Endothelial cell of umbilical vein (primary cell): ENCODE results near the gene NEU3. TPM values are rescaled to one million over a fixed set of nuclear protein-coding genes. Genes with fewer than 3 reads are reported as not detected.

Experiments used
- BruUV-seq: library from RNA; stranded (reverse); fragments of 400-500 nt; replicated peaks from 2 replicates; lab custom pipeline; 2021; lab: Mats Ljungman, UMichigan
- CTCF ChIA-PET: fragments of 300-600, 350-600 bp; sonication (Branson Sonifier 250); formaldehyde crosslinking; loops from one replicate; lab custom pipeline; 2021; ENCODE audit warnings: antibody characterized with exemption, inconsistent platforms; lab: Charles Lee
- POLR2A ChIA-PET: fragments of 300-600, 350-600 bp; sonication (Branson Sonifier 250); formaldehyde crosslinking; loops from one replicate; lab custom pipeline; 2021; ENCODE audit warnings: antibody characterized with exemption, inconsistent platforms; lab: Charles Lee
- DNase-seq: peaks from one replicate; pipeline ENCODE4 v3.0.0-alpha.2; 2011; ENCODE audit warnings: low read depth, low spot score
- FAIRE-seq: peaks from 2 replicates; lab custom pipeline; 2011; peaks lifted over from hg19 to GRCh38; lab: Jason Lieb, UNC
- H2AFZ ChIP-seq: 2 replicates; pipeline ENCODE4 v1.6.0; 2012; ENCODE audit warnings: low read depth, low read length, control low read depth, inconsistent platforms
- H3K27ac ChIP-seq: 2 replicates; pipeline ENCODE4 v1.5.1; 2011; ENCODE audit warnings: low read depth, mild to moderate bottlenecking, control low read depth, low read length, moderate library complexity; ENCODE audit not compliant: insufficient read depth
- H3K27me3 ChIP-seq, 2 experiments: 2 replicates each; pipeline versions ENCODE4 v1.6.0 to v1.6.1; 2011; ENCODE audit warnings: low read length in 2 of 2, mixed read lengths in 1 of 2; ENCODE audit not compliant: control insufficient read depth in 2 of 2, insufficient read depth in 2 of 2
- H3K36me3 ChIP-seq, 2 experiments: 2 replicates in 1 of 2; 3 replicates in 1 of 2; pipeline ENCODE4 v1.5.1; 2011; ENCODE audit warnings: low read length in 2 of 2, mild to moderate bottlenecking in 1 of 2, moderate library complexity in 1 of 2; ENCODE audit not compliant: control insufficient read depth in 2 of 2, insufficient read depth in 2 of 2; ENCODE audit errors: extremely low read depth in 1 of 2
- H3K4me1 ChIP-seq: 3 replicates; pipeline ENCODE4 v1.5.1; 2011; ENCODE audit warnings: mild to moderate bottlenecking, low read length; ENCODE audit not compliant: control insufficient read depth, insufficient read depth; ENCODE audit errors: extremely low read depth
- H3K4me2 ChIP-seq: 2 replicates; pipeline ENCODE4 v1.6.1; 2011; ENCODE audit warnings: low read length, control low read depth, mixed read lengths; ENCODE audit not compliant: insufficient read depth
- H3K4me3 ChIP-seq, 3 experiments: fragments of 200-600 bp in 1 of 3; sonication (generic), shearing (Covaris generic) in 1 of 3; replicated peaks in 1 of 3; 2 replicates each; pipeline ENCODE4 v1.5.1; 2011 to 2016; ENCODE audit warnings: control low read depth in 3 of 3, low read length in 3 of 3, mild to moderate bottlenecking in 2 of 3, inconsistent platforms in 1 of 3, low read depth in 1 of 3, moderate library complexity in 1 of 3; ENCODE audit not compliant: insufficient read depth in 1 of 3
- H3K79me2 ChIP-seq: 2 replicates; pipeline ENCODE4 v1.6.0; 2012; ENCODE audit warnings: low read length, inconsistent platforms; ENCODE audit not compliant: control insufficient read depth, insufficient read depth
- H3K9ac ChIP-seq: replicated peaks from 2 replicates; pipeline ENCODE3; 2011; ENCODE audit warnings: low read length, control low read depth; ENCODE audit not compliant: insufficient read depth; ENCODE audit errors: extremely low read depth
- H3K9me1 ChIP-seq: replicated peaks from 3 replicates; pipeline ENCODE4 v1.6.0; 2011; ENCODE audit warnings: mild to moderate bottlenecking, low read length; ENCODE audit not compliant: control insufficient read depth, insufficient read depth; ENCODE audit errors: extremely low read depth
- H3K9me3 ChIP-seq: replicated peaks from 2 replicates; pipeline ENCODE4 v1.5.1; 2012; ENCODE audit warnings: low read length, inconsistent platforms; ENCODE audit not compliant: control insufficient read depth, insufficient read depth
- H4K20me1 ChIP-seq: replicated peaks from 2 replicates; pipeline ENCODE3; 2011; ENCODE audit warnings: mild to moderate bottlenecking, low read length; ENCODE audit not compliant: control insufficient read depth, insufficient read depth; ENCODE audit errors: extremely low read depth
- EZH2 ChIP-seq: IDR thresholded peaks from 2 replicates; pipeline ENCODE4 v1.6.1; 2012; ENCODE audit warnings: borderline replicate concordance, low read depth, mild to moderate bottlenecking, moderate library complexity, low read length, inconsistent platforms; ENCODE audit not compliant: severe bottlenecking
- FOS ChIP-seq: IDR thresholded peaks from 2 replicates; pipeline ENCODE4 v1.6.1; 2011; ENCODE audit warnings: mild to moderate bottlenecking, low read length, moderate library complexity, borderline replicate concordance; ENCODE audit not compliant: insufficient read depth
- GATA2 ChIP-seq: IDR thresholded peaks from 2 replicates; pipeline ENCODE4 v1.7.0; 2011; ENCODE audit warnings: low read depth, mild to moderate bottlenecking, moderate library complexity, mixed read lengths, low read length; ENCODE audit not compliant: insufficient read length, insufficient read depth
- JUN ChIP-seq: IDR thresholded peaks from 2 replicates; pipeline ENCODE4 v1.6.1; 2011; ENCODE audit warnings: borderline replicate concordance, low read depth; ENCODE audit not compliant: insufficient read length, insufficient read depth
- MAX ChIP-seq: IDR thresholded peaks from 2 replicates; pipeline ENCODE4 v1.6.1; 2011; ENCODE audit not compliant: insufficient read depth, insufficient read length
- MYC ChIP-seq: IDR thresholded peaks from one replicate; pipeline ENCODE4 v1.6.1; 2011; ENCODE audit warnings: mild to moderate bottlenecking, low read depth, low read length
- POLR2A ChIP-seq: IDR thresholded peaks from 2 replicates; pipeline ENCODE4 v1.6.1; 2012; ENCODE audit warnings: low read depth, mild to moderate bottlenecking, control low read depth, low read length
- POLR2AphosphoS5 ChIP-seq: IDR thresholded peaks from 2 replicates; pipeline ENCODE4 v1.6.1; 2012; ENCODE audit warnings: low read depth, mild to moderate bottlenecking, control low read depth, low read length, moderate library complexity; ENCODE audit not compliant: insufficient read depth
- dilution Hi-C: fragments of 300-500 bp; cut with MboI; formaldehyde crosslinking; loops from one replicate; pipeline ENCODE4 v1.15.0; 2019; ENCODE audit warnings: low sequenced_read_pairs; ENCODE audit not compliant: extremely low pct_ligation_motif_present
- intact Hi-C: fragments of 100-400 bp; cut with micrococcal nuclease; formaldehyde crosslinking; loops from one replicate; pipeline ENCODE4 v1.10.0; 2022
- polyA plus RNA-seq, 4 experiments: library from polyadenylated mRNA; depleted of rRNA in 3 of 4; stranded (reverse) in 3 of 4; unstranded in 1 of 4; fragments of >200 nt; gene quantifications; 2 replicates each; pipeline versions ENCODE4 v1.2.1 to v1.2.3, GENCODE V29; 2011 to 2012; ENCODE audit warnings: missing spikeins in 1 of 4
- total RNA-seq: library from RNA; stranded (reverse); gene quantifications from 2 replicates; pipeline ENCODE4 v1.2.3, GENCODE V29; 2021
- TF ChIP-seq, protein P1 (sequence below), 2 donors: IDR thresholded peaks; 1 replicate in 1 of 2; 2 replicates in 1 of 2; pipeline ENCODE4 v1.5.1; 2011; ENCODE audit warnings: low read length in 2 of 2, mild to moderate bottlenecking in 2 of 2, moderate library complexity in 2 of 2, control low read depth in 1 of 2, inconsistent platforms in 1 of 2, low read depth in 1 of 2; ENCODE audit not compliant: insufficient read depth in 1 of 2; ENCODE audit errors: extremely low read depth in 1 of 2

Gene NEU3
- total and polyA plus RNA-seq, 2 donors (not counting 3 experiments of a cell fraction or from before 2014, with no cell fraction given) = 5.9 to 7.0 TPM

DNA sequence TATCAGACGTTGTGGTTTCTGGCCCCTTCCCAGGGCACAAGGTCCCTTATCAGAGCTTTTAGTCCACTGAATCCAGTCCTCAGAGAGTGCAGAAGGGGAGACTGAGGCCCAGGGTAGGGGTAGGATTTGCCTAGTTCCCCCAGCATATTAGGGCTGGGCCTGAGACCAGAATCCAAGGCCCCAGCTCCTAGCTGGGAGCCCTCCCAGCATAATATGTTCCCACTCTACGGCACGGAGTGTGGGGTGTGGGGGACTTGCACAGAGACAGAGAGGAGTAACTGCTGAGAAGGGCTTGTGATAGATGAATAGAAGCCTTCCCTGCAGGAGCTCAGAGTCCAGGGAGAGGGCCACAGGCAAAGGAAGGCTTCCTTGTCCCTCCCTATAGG lies 43.8 kb downstream of the NEU3 start:
- ChIA-PET CTCF (interaction anchor here (1.1 to 6.6 kb wide), 10 partner anchors 10 to 216 kb away, joined by 3 to 100 read pairs (median 6); no protein-coding TSS in a partner anchor), POLR2A (no interaction called here)
- Histone ChIP-seq H3K9me3 (no peaks in the 10 kb centered on the region), H3K79me2 (no peaks in the 10 kb centered on the region), H4K20me1 (no peaks in the 10 kb centered on the region), H3K27ac (no peak overlapping the region), H3K4me1 (peaks cover 8% of the 10 kb centered on the region), H3K9me1 (no peaks in the 10 kb centered on the region), H3K4me3 (no peak overlapping the region), H3K36me3 (no peaks in the 10 kb centered on the region), H3K27me3 (peaks cover 0 to 5% of the 10 kb centered on the region in 2 experiments), H3K4me2 (no peak overlapping the region), H3K9ac (no peak overlapping the region), H2AFZ (no peak overlapping the region)
- dilution Hi-C loops (no loop called here), intact Hi-C loops (loop anchor here (1.0 to 5.0 kb wide), 3 partner anchors 9 to 103 kb away; partner anchors contain the start of genes SPCS2 and XRRA1)
- FAIRE-seq (no peak), DNase-seq (no peak)
- no TSS peak for BruUV-seq
- TF ChIP-seq EZH2 (no peak), MYC (no peak), JUN (no peak)

DNA sequence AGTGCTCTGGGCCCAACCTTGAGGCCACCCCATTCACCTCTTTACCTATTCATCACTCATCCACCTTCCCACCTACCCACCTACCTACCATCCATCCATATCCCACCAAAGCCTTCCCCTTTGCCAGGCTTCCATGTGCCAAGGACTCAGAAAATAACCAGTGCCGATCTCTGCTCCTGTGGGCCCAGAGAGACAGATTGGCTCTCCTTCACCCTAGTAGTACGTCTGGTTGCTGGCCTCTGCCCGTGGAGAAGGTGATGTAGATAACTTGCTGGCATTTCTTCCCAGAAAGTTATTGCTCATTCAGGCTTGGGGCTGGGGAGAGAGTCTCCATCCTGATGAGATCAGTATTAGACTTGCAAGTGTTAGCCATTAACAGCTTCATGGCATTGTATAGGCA lies 45.2 kb downstream of the NEU3 start:
- BruUV-seq = no TSS peak
- POLR2A ChIA-PET = no interaction called here
- Histone ChIP-seq H3K9ac (no peak overlapping the region), H4K20me1 (no peaks in the 10 kb centered on the region), H3K27ac (no peak overlapping the region), H3K79me2 (no peaks in the 10 kb centered on the region), H3K4me2 (no peak overlapping the region), H3K9me3 (no peaks in the 10 kb centered on the region), H3K27me3 (no peaks in the 10 kb centered on the region), H3K9me1 (no peaks in the 10 kb centered on the region), H3K4me3 (no peak overlapping the region), H2AFZ (no peak overlapping the region), H3K4me1 (peaks cover 8% of the 10 kb centered on the region), H3K36me3 (no peaks in the 10 kb centered on the region)
- intact Hi-C loops (loop anchor here (5.0 kb wide), 1 partner anchor 87 kb away; the partner anchor contains the start of genes SPCS2 and XRRA1), dilution Hi-C loops (no loop called here)
- TF ChIP-seq POLR2AphosphoS5 (no peak), FOS (no peak), MAX (no peak), POLR2A (no peak), JUN (no peak), EZH2 (no peak), MYC (no peak), GATA2 (no peak)
- TF ChIP-seq, protein P1, sequence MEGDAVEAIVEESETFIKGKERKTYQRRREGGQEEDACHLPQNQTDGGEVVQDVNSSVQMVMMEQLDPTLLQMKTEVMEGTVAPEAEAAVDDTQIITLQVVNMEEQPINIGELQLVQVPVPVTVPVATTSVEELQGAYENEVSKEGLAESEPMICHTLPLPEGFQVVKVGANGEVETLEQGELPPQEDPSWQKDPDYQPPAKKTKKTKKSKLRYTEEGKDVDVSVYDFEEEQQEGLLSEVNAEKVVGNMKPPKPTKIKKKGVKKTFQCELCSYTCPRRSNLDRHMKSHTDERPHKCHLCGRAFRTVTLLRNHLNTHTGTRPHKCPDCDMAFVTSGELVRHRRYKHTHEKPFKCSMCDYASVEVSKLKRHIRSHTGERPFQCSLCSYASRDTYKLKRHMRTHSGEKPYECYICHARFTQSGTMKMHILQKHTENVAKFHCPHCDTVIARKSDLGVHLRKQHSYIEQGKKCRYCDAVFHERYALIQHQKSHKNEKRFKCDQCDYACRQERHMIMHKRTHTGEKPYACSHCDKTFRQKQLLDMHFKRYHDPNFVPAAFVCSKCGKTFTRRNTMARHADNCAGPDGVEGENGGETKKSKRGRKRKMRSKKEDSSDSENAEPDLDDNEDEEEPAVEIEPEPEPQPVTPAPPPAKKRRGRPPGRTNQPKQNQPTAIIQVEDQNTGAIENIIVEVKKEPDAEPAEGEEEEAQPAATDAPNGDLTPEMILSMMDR (IDR thresholded peaks at IDR 0.05; ENCODE audit: extremely low read depth in 1 of 2, insufficient read depth in 1 of 2, low read depth in 1 of 2, low read length in 2 of 2) = no peak
- CTCF ChIA-PET = interaction anchor here (1.1 to 6.6 kb wide), 4 partner anchors 12 to 215 kb away, joined by 3 to 100 read pairs (median 44); no protein-coding TSS in a partner anchor
- FAIRE-seq (no peak), DNase-seq (no peak)
